ENCODE data around the gene WRNIP1.

WRNIP1 gene

DNA sequence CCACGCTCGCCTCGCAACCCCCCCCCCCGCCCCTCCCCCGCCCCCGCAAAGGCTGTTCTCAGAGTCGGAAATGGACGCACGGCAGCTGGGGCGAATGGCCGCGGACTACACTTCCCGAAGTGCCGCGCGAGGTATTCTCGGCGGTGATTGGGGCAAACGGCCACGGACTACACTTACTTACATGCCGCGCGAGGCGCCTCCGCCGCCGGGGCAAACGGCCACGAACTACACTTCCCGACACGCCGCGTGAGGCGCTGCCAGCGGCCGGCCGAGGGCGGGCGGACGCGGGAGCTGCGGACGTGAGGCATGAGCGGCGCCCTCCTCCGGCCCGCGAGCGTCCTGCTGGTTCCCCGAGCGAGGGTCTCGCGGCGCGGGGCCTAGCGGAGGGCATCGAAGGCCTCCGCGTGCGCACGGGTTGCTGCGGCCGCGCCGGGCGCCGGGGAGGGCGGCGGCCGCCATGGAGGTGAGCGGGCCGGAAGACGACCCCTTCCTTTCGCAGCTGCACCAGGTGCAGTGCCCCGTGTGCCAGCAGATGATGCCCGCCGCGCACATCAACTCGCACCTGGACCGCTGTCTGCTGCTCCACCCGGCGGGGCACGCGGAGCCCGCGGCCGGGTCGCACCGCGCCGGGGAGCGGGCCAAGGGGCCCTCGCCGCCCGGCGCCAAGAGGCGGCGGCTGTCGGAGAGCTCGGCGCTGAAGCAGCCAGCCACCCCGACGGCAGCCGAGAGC, at the start of gene WRNIP1:
Gene WRNIP1 (plus strand): TSS at position 228 of the 730 bp plus-strand sequence. CDS start 230 bp downstream, at position 458.
- Mint-ChIP-seq H3K27ac (peak within 1 kb of the TSS; percentile 98), H3K4me3 (peak within 1 kb of the TSS; percentile 80), H3K9me3 (no peaks in the 10 kb centered on the region), H3K4me1 (peaks cover 49% of the 10 kb centered on the region), H3K36me3 (peaks cover 17% of the 10 kb centered on the region), H3K27me3 (no peaks in the 10 kb centered on the region)
- CTCF ChIA-PET: interaction anchor here (0.5 to 4.7 kb wide), 6 partner anchors 13 to 354 kb away, joined by 3 to 20 read pairs (median 3); no protein-coding TSS in a partner anchor
- DNase-seq: peak; percentile 98

DNA sequence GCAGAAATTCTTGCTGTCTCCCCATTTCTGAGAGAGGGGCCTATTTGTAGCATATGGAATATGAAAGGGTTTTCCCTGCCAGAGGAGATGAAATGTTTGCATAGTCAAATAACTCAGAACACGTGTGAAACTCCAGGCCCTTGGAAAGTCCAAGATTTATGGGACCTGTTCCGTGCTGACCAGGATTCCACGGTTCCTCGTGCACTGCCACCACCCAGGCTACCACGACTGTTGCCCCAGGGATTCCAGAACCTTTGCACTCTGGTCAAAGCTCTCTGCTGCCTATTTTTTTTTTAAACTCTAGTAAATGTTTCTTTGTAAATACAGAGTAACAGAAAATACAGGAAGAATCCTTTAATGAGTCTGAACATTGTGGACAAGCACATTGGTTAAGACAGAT, 49.5 kb upstream of the WRNIP1 start:
- H3K4me3 Mint-ChIP-seq: no peak overlapping the region
- CTCF ChIA-PET: no interaction called here

DNA sequence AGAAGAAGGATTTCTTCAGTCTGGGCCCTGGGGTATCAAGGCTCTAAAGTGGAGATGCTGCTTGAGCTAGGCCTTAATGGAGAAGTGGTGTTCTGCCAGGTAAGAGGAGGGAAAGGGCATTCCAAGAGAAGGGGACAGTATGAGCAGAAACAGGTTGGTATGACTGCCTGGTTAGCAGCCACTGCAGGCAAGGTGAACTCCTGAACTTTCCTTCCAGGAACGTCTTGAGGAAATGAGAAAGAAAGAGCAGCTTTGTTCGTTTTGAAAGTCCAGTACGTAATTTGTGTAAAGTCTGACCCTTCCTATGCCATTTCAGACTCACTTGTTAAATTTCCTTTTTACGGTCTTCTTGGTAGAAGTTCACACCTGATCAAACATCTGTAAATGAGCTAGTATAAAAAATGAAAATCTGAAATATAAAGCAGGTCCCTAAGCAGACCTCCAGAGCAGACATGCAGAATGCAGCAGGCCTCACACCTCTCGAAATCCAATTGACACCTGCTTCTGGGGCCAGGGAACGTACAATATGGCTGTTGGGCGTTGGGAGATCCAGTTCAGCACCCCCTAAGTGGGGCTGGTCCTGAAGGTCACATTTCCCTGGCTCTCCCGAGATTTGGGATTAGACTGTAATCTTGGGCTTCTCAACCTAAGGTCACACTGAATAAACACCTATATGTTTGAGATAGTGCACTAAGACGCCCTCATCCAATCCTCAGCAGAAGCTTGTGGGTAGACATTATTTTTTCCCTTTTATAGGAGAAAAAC, 48.1 kb upstream of the WRNIP1 start:
- Mint-ChIP-seq H3K4me3 (no peak overlapping the region), H3K27me3 (peaks cover 5% of the 10 kb centered on the region), H3K27ac (no peak overlapping the region), H3K36me3 (no peaks in the 10 kb centered on the region), H3K4me1 (no peaks in the 10 kb centered on the region), H3K9me3 (no peaks in the 10 kb centered on the region)
- CTCF ChIA-PET: no interaction called here
- no peak for DNase-seq

More for the DNA sequence above, 49.5 kb upstream of the WRNIP1 start:
- Mint-ChIP-seq H3K4me1 (no peaks in the 10 kb centered on the region), H3K9me3 (peaks cover 2% of the 10 kb centered on the region), H3K27me3 (peaks cover 5% of the 10 kb centered on the region), H3K27ac (no peak overlapping the region), H3K36me3 (no peaks in the 10 kb centered on the region)
- no peak for DNase-seq

DNA sequence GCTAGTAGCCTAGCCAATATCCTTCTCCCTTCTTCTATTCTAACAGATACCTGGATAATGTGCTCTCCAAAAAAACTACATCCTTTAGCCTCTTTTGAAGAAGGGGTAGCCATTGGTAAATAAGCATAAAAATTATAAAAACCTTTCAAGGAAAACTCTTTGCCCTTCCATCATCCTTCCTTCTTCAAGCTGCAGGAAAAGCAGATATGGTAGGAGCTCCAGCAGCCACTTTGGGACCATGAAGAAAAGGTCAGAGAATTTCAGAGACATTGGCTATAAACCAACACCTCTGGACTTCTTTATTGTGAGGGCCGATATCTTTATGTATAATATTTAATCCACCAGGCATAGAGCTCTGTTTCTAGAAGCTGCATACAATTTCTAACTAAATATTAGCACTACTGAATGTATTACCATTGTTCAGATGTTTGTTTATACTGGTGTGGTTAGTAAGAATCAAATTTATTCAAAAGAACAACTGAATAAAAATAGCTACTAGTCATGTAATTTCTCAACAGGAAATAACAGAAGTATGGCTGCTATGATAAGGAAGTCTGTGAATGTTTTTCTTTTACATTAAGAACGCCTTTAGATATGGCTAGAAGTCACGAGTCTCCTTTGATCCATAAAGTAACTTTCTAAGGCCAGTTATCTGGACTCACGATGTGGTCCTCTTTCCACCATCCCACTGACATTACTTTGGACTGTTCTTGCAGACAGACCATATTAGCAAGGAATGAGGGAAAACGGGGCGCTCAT, 46.7 kb upstream of the WRNIP1 start:
- CTCF ChIA-PET: interaction anchor here (1.0 to 1.3 kb wide), 3 partner anchors 8 to 31 kb away, joined by 4 to 5 read pairs (median 4); no protein-coding TSS in a partner anchor
- Mint-ChIP-seq H3K27me3 (peaks cover 8% of the 10 kb centered on the region), H3K36me3 (no peaks in the 10 kb centered on the region), H3K27ac (no peak overlapping the region), H3K4me3 (no peak overlapping the region), H3K4me1 (no peaks in the 10 kb centered on the region), H3K9me3 (peaks cover 2% of the 10 kb centered on the region)
- no peak for DNase-seq

DNA sequence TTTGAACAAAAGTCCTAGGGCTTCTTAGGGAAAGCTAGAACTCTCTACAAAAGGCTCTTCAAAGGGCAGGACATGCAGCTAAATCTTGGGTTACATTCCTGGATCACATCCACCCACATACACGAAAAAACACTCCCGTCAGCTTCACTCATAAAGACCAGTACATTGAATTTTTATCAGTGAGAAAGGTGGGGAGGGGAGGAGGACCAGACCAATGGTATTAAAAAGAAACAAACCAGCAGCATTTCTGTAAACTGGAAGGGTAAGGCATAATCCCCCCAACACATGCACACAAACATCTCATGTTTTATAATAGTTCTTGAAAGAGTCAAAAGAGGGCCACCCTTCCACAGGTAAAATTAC, 46.1 kb upstream of the WRNIP1 start:
- Mint-ChIP-seq H3K4me1 (no peaks in the 10 kb centered on the region), H3K4me3 (no peak overlapping the region), H3K27ac (no peak overlapping the region), H3K9me3 (peaks cover 2% of the 10 kb centered on the region), H3K27me3 (peaks cover 9% of the 10 kb centered on the region), H3K36me3 (no peaks in the 10 kb centered on the region)
- CTCF ChIA-PET: interaction anchor here (1.0 to 1.3 kb wide), 3 partner anchors 9 to 30 kb away, joined by 4 to 5 read pairs (median 4); no protein-coding TSS in a partner anchor
- DNase-seq: no peak

DNA sequence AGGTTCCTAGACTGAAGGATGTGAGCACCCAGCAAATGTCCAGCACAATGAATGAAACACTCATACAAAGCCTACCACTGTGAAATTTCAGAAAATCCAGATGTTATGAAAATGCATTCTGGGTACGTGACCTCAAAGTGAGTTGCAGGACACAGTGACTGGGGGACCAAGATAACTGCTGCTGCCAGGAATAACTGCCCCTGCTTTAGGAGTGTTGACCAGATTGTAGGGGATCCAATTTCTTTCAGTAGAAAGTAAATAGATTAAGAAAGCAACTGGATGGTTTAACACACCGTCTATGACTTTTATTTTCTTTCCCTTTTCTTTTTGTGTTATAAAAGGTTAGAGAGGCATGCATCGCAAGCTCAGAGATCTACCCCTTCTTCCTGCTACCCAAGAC, 44.0 kb upstream of the WRNIP1 start:
- H3K27me3 Mint-ChIP-seq: peaks cover 16% of the 10 kb centered on the region
- no peaks in the 10 kb centered on the region for H3K4me1 Mint-ChIP-seq
- no peak overlapping the region for H3K27ac Mint-ChIP-seq
- no peaks in the 10 kb centered on the region for H3K36me3 Mint-ChIP-seq
- H3K4me3 Mint-ChIP-seq: no peak overlapping the region
- peaks cover 2% of the 10 kb centered on the region for H3K9me3 Mint-ChIP-seq
- no peak for DNase-seq
- CTCF ChIA-PET: no interaction called here

DNA sequence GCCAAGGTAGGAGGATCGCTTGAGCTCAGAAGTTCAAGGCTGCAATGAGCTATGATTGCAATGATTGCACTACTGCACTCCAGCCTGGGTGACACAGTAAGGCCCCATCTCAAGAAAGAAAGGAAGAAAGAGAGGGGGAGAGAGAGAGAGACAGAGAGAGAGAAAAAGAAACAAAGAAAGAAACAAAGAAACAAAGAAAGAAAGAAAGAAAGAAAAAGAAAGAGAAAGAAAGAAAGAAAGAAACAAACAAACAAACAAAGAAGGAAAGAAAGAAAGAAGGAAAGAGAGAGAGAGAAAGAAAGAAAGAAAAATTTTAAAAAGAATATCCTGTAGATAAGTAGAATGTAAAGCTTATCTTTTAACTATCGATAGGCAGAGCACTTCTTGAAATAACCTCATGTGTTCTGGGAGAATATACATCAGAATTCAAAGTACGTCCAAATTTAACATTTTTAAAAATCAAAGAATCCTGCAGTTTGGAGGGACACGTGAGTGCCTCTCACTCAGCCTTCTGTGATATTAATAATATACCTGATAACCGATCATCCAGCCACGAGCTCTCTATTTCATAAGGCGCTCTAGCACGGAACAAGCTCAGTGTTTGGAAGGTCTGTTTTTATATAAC, 39.7 kb upstream of the WRNIP1 start:
- peaks cover 2% of the 10 kb centered on the region for H3K9me3 Mint-ChIP-seq
- H3K36me3 Mint-ChIP-seq: no peaks in the 10 kb centered on the region
- no peak overlapping the region for H3K4me3 Mint-ChIP-seq
- DNase-seq: no peak
- no peaks in the 10 kb centered on the region for H3K4me1 Mint-ChIP-seq
- H3K27ac Mint-ChIP-seq: no peak overlapping the region
- CTCF ChIA-PET: interaction anchor here (1.1 to 1.4 kb wide), 2 partner anchors 13 to 24 kb away, joined by 3 to 4 read pairs; no protein-coding TSS in a partner anchor
- peaks cover 19% of the 10 kb centered on the region for H3K27me3 Mint-ChIP-seq

DNA sequence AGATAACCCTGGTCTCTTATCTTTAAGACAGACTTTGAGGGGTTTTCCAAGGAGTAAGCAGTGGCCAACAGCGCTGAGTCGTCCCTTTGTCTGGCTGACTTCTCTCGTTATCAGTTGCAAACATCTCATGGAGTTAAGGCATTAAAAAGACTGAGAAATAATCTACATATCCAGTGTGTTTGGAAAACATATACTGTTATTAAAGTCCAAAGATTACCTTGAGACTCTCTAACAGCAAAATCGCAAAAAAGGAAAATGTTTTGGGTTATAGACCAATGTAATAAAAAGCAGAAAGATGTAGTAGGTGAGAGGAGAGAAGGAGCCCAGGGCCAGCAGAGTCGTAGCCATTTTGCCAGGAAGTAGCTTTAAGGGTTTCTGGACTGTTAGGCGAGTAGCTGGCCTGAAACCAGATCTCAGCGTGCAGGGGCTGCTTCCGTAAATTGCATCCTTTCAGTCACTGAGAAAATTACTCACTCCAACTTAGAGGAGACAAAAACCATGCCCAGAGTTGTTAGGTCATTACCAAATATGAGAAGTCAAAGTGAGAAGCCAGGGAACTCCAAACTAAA, 39.1 kb upstream of the WRNIP1 start:
- no peaks in the 10 kb centered on the region for H3K36me3 Mint-ChIP-seq
- DNase-seq: no peak
- H3K27me3 Mint-ChIP-seq: peaks cover 19% of the 10 kb centered on the region
- H3K4me3 Mint-ChIP-seq: no peak overlapping the region
- H3K9me3 Mint-ChIP-seq: peaks cover 2% of the 10 kb centered on the region
- CTCF ChIA-PET: interaction anchor here (1.1 to 1.4 kb wide), 2 partner anchors 12 to 23 kb away, joined by 3 to 4 read pairs; no protein-coding TSS in a partner anchor
- no peak overlapping the region for H3K27ac Mint-ChIP-seq
- no peaks in the 10 kb centered on the region for H3K4me1 Mint-ChIP-seq

DNA sequence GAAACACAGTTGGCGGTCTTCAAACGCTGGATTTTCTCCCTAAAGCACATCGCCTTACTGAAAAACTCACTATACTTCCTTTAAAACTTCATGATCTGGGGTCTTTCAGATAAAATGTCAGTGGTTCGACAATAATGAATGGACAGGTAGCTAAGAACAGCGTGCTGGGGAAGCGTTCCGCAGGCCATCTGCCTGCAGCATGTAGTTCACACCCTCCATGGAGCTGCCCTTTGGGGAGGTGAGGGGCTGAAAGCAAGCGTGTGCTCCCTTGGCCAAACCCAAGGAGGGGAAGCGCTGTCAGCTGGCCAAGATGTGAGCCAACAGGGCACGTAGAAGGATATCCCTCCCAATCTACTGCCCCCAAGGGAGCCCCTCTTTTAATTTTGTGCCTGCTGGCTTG, 35.3 kb upstream of the WRNIP1 start:
- Mint-ChIP-seq H3K27me3 (peaks cover 26% of the 10 kb centered on the region), H3K9me3 (no peaks in the 10 kb centered on the region), H3K27ac (no peak overlapping the region), H3K4me3 (no peak overlapping the region), H3K36me3 (no peaks in the 10 kb centered on the region), H3K4me1 (no peaks in the 10 kb centered on the region)
- CTCF ChIA-PET: no interaction called here
- DNase-seq: no peak

DNA sequence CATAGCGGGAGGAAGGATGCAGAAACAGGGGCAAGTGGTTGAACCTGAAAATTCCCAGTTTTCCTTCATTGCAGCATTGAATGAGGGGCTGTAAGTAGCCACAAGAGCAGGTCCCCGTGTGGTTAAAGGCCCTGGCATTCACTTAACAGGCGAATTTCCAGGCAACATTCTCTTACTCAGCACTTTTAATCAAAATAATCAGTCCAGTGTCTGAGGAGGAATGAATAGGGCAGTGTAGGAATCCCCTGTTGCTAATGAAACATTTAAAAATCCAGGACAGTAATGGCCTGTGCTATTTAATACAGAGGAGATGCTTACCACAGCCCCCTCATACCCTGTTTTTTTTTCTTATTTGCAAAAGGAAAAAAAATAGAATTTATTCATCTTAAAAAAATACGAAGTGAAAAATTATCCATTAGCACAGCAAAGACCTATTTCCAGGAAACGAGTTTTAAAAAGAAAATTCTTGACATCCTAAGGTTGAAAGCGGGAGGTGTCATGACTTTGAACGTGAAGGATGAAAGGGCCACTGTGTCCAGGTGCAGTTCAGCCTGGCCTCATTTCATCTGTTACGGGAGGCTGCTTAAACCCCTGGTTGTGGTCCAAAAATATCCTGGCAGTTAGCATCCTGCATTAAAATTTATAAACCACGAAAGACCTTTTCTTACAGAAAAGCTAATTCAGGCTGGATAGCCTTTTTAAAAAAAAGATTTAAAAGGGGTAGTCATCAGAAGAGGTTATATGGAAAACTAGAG, 34.7 kb upstream of the WRNIP1 start:
- H3K36me3 Mint-ChIP-seq: no peaks in the 10 kb centered on the region
- no peaks in the 10 kb centered on the region for H3K4me1 Mint-ChIP-seq
- H3K4me3 Mint-ChIP-seq: no peak overlapping the region
- H3K27ac Mint-ChIP-seq: no peak overlapping the region
- CTCF ChIA-PET: no interaction called here
- H3K27me3 Mint-ChIP-seq: peaks cover 22% of the 10 kb centered on the region
- H3K9me3 Mint-ChIP-seq: no peaks in the 10 kb centered on the region
- no peak for DNase-seq

DNA sequence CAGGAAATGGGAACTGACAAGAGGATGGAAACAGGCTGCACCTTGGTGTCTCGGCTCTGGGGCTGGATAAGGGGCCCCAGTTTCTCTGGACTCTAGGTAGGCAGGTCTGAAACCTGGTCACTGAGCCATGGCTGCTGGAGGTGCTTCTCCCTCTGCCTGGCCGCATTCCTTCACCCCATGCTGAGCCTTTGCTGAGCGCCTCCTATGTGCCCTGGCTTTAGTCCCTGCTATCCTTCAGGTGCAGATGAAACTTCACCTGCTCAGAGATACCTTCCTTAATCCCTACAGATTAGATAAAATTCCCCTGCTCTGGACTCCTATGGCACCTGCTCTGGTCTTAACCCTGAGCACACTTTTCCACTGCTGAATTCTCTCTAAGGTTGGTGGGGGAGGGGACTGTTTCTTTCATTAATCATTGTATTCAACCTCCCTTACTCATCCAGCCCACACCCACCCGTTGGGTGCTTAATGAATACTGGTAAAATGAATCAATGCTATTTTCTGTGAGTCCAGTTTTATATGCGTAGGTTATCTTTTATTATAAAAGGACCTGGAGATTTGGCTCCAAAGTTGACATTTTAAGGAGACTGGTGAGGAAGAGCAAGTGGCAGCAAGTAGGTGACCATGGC, 33.8 kb upstream of the WRNIP1 start:
- no peak overlapping the region for H3K4me3 Mint-ChIP-seq
- CTCF ChIA-PET: interaction anchor here (10.7 kb wide), 1 partner anchor 19 kb away, joined by 100 read pairs; the partner anchor contains the start of gene MYLK4
- no peak for DNase-seq
- no peaks in the 10 kb centered on the region for H3K36me3 Mint-ChIP-seq
- peaks cover 21% of the 10 kb centered on the region for H3K27me3 Mint-ChIP-seq
- H3K27ac Mint-ChIP-seq: no peak overlapping the region
- H3K4me1 Mint-ChIP-seq: no peaks in the 10 kb centered on the region
- no peaks in the 10 kb centered on the region for H3K9me3 Mint-ChIP-seq

DNA sequence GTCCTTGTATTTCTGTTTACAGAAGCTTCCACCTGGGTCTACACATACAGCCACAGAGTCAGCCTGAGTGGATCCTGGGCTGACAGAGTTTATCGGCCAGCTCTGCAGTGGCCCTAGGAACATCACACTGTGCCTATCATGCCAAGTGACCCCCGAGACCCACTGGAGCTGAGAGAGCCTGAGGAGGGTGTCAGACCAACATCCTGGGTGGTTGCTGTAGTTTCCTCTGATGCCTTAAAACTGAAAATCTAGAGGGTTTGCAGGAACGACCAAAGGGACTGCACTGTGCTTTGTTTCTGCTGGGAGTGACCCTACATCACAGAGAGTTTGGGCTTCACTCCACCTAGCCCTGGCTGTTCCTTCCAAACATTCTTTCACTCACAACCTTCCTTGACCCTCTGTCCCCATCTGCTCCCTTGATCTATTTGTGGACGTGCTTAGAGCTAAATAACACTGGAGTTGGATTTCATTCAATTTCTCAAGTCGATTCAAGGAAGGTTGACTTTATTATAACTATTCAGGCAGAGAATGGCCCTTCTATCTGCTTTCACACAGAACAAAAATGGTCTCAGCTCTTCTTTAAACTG, 32.6 kb upstream of the WRNIP1 start:
- Mint-ChIP-seq H3K27me3 (peaks cover 21% of the 10 kb centered on the region), H3K4me1 (no peaks in the 10 kb centered on the region), H3K9me3 (no peaks in the 10 kb centered on the region), H3K36me3 (no peaks in the 10 kb centered on the region), H3K4me3 (no peak overlapping the region), H3K27ac (no peak overlapping the region)
- DNase-seq: no peak
- CTCF ChIA-PET: interaction anchor here (1.2 to 10.7 kb wide), 2 partner anchors 18 to 31 kb away, joined by 3 to 100 read pairs; partner anchors contain the start of gene MYLK4

Measured in activated naive CD4-positive, alpha-beta T cell treated with anti-CD3 and anti-CD28 coated beads, Interleukin-2, amount 10 ng/mL, durations not matched to agents 7 days and 5 days (primary cell).